HEK293 (cell line): Measurements from ENCODE around the gene USP13.

Source experiments
- CTCF ChIA-PET: fragments of 350-600 bp; formaldehyde crosslinking; extraction: SDS; loops from one replicate; lab custom pipeline; 2021; ENCODE audit warnings: antibody characterized with exemption; lab: Yijun Ruan, JAX
- POLR2A ChIA-PET: fragments of 300-600 bp; formaldehyde crosslinking; extraction: SDS; loops from one replicate; lab custom pipeline; 2020; ENCODE audit warnings: antibody characterized with exemption, inconsistent platforms; lab: Yijun Ruan, JAX
- H3K27ac ChIP-seq: fragments of 200-500 bp; sonication (Bioruptor generic); 2 replicates; pipeline ENCODE4 v1.5.1; 2014; ENCODE audit warnings: low read depth, low read length, control low read depth, inconsistent platforms; ENCODE audit errors: extremely low read depth
- H3K36me3 ChIP-seq, 2 experiments: fragments of 200-500 bp in 1 of 2; sonication (Bioruptor generic) in 1 of 2; 1 replicate in 1 of 2; 2 replicates in 1 of 2; pipeline ENCODE4 v1.5.1; 2014 to 2017; ENCODE audit warnings: inconsistent platforms in 2 of 2, low read length in 2 of 2; ENCODE audit not compliant: control insufficient read depth in 2 of 2, insufficient read depth in 1 of 2
- H3K4me1 ChIP-seq: fragments of 200-500 bp; sonication (Bioruptor generic); 2 replicates; pipeline ENCODE4 v1.5.1; 2014; ENCODE audit warnings: mild to moderate bottlenecking, low read length, inconsistent platforms; ENCODE audit not compliant: control insufficient read depth, insufficient read depth
- H3K4me3 ChIP-seq: 2 replicates; pipeline ENCODE4 v1.5.1; 2011; ENCODE audit warnings: low read depth, mild to moderate bottlenecking, control low read depth, low read length, moderate library complexity
- H3K9me3 ChIP-seq: fragments of 200-500 bp; sonication (Bioruptor generic); 2 replicates; pipeline ENCODE4 v1.5.1; 2014; ENCODE audit warnings: low read depth, low read length, inconsistent platforms; ENCODE audit not compliant: control insufficient read depth, insufficient read depth
- EGR2 ChIP-seq: fragments of 450-650 bp; formaldehyde crosslinking; IDR thresholded peaks from 2 replicates; pipeline ENCODE4 v1.5.1; 2016; ENCODE audit warnings: low read depth, missing biosample characterization, missing genetic modification characterization
- KLF7 ChIP-seq: fragments of 450-650 bp; formaldehyde crosslinking; IDR thresholded peaks from 2 replicates; pipeline ENCODE4 v1.5.1; 2016; ENCODE audit warnings: missing biosample characterization, missing genetic modification characterization, borderline replicate concordance
- YY1 ChIP-seq: fragments of 450-650 bp; formaldehyde crosslinking; IDR thresholded peaks from 2 replicates; pipeline ENCODE4 v1.5.1; 2018; ENCODE audit warnings: missing biosample characterization, missing genetic modification characterization
- ZBTB20 ChIP-seq: fragments of 450-650 bp; formaldehyde crosslinking; IDR thresholded peaks from 2 replicates; pipeline ENCODE4 v1.5.1; 2016; ENCODE audit warnings: missing biosample characterization, missing genetic modification characterization
- ZFP37 ChIP-seq: fragments of 450-650 bp; formaldehyde crosslinking; IDR thresholded peaks from 2 replicates; pipeline ENCODE4 v1.5.1; 2016; ENCODE audit warnings: missing biosample characterization, missing genetic modification characterization
- ZIC2 ChIP-seq: fragments of 450-650 bp; formaldehyde crosslinking; IDR thresholded peaks from 2 replicates; pipeline ENCODE4 v1.5.1; 2016; ENCODE audit warnings: missing biosample characterization, missing genetic modification characterization
- ZNF10 ChIP-seq: fragments of 450-650 bp; formaldehyde crosslinking; IDR thresholded peaks from 2 replicates; pipeline ENCODE4 v1.5.1; 2017; ENCODE audit warnings: missing biosample characterization, missing genetic modification characterization
- ZNF175 ChIP-seq: fragments of 450-650 bp; formaldehyde crosslinking; IDR thresholded peaks from 2 replicates; pipeline ENCODE4 v1.5.1; 2016; ENCODE audit warnings: missing biosample characterization, missing genetic modification characterization
- ZNF394 ChIP-seq: fragments of 450-650 bp; formaldehyde crosslinking; IDR thresholded peaks from 2 replicates; pipeline ENCODE4 v1.5.1; 2016; ENCODE audit warnings: missing biosample characterization, missing genetic modification characterization, mild to moderate bottlenecking, moderate library complexity, borderline replicate concordance
- ZNF404 ChIP-seq: fragments of 450-650 bp; formaldehyde crosslinking; IDR thresholded peaks from 2 replicates; pipeline ENCODE4 v1.5.1; 2017; ENCODE audit warnings: missing biosample characterization, missing genetic modification characterization
- ZNF664 ChIP-seq: fragments of 450-650 bp; formaldehyde crosslinking; IDR thresholded peaks from 2 replicates; pipeline ENCODE4 v1.5.1; 2016; ENCODE audit warnings: missing biosample characterization, missing genetic modification characterization
- ZNF747 ChIP-seq: fragments of 450-650 bp; formaldehyde crosslinking; IDR thresholded peaks from 2 replicates; pipeline ENCODE4 v1.5.1; 2016; ENCODE audit warnings: missing biosample characterization, missing genetic modification characterization
- ZNF776 ChIP-seq: fragments of 450-650 bp; formaldehyde crosslinking; IDR thresholded peaks from 2 replicates; pipeline ENCODE4 v1.5.0; 2017; ENCODE audit warnings: missing biosample characterization, missing genetic modification characterization, borderline replicate concordance
- TF ChIP-seq, protein P1 (sequence below): fragments of 450-650 bp; formaldehyde crosslinking; IDR thresholded peaks from 2 replicates; pipeline ENCODE4 v1.5.1; 2017; ENCODE audit warnings: missing biosample characterization, missing genetic modification characterization
- TF ChIP-seq, protein P2 (sequence below): fragments of 450-650 bp; formaldehyde crosslinking; IDR thresholded peaks from 2 replicates; pipeline ENCODE4 v1.5.1; 2016; ENCODE audit warnings: missing biosample characterization, missing genetic modification characterization, borderline replicate concordance
- TF ChIP-seq, protein P3 (sequence below): fragments of 450-650 bp; formaldehyde crosslinking; IDR thresholded peaks from 2 replicates; pipeline ENCODE4 v1.5.1; 2016; ENCODE audit warnings: missing biosample characterization, missing genetic modification characterization
- TF ChIP-seq, protein P4 (sequence below): fragments of 450-650 bp; formaldehyde crosslinking; IDR thresholded peaks from 2 replicates; pipeline ENCODE4 v1.5.1; 2016; ENCODE audit warnings: missing biosample characterization, missing genetic modification characterization
- TF ChIP-seq, protein P5 (sequence below): fragments of 450-650 bp; formaldehyde crosslinking; optimal IDR thresholded peaks from 2 replicates; pipeline ENCODE3; 2016; ENCODE audit warnings: missing biosample characterization, mild to moderate bottlenecking, missing genetic modification characterization

USP13 gene

DNA sequence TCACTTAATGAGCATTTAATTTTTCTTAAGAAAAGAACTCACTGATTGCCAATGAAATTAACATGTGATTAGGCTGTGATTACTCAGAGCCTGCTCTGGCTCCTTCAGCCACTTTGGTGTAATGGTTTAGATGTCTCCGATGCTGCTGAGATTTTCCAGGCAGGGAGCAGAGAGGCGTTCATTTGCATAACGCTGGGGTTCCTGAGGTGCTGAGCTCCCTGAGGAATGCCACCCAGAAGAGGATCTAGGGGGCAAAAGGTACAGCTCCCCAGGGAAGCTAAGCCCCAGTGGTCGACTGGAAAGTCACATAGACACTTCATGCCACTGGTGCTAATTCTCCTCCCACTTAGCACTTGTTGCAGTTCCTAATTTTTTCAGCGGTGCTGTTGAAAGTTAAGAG is 119.5 kb downstream of the USP13 start:
- ChIA-PET POLR2A (no interaction called here), CTCF (interaction anchor here (0.6 to 1.0 kb wide), 2 partner anchors 11 to 253 kb away, joined by 3 read pairs; no protein-coding TSS in a partner anchor)
- H3K36me3 ChIP-seq = peaks cover 0 to 27% of the 10 kb centered on the region in 2 experiments; a peak in 1 of 3 replicates
- TF ChIP-seq ZNF394 (tag by site-specific recombination) (no peak), ZNF747 (no peak), YY1 (tag by site-specific recombination) (no peak), ZBTB20 (no peak)
- TF ChIP-seq, protein P1, sequence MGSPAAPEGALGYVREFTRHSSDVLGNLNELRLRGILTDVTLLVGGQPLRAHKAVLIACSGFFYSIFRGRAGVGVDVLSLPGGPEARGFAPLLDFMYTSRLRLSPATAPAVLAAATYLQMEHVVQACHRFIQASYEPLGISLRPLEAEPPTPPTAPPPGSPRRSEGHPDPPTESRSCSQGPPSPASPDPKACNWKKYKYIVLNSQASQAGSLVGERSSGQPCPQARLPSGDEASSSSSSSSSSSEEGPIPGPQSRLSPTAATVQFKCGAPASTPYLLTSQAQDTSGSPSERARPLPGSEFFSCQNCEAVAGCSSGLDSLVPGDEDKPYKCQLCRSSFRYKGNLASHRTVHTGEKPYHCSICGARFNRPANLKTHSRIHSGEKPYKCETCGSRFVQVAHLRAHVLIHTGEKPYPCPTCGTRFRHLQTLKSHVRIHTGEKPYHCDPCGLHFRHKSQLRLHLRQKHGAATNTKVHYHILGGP (tag by site-specific recombination) = no peak
- no peaks in the 10 kb centered on the region for H3K9me3 ChIP-seq
- no peak overlapping the region for H3K27ac ChIP-seq
- H3K4me3 ChIP-seq = no peak overlapping the region
- no peaks in the 10 kb centered on the region for H3K4me1 ChIP-seq

DNA sequence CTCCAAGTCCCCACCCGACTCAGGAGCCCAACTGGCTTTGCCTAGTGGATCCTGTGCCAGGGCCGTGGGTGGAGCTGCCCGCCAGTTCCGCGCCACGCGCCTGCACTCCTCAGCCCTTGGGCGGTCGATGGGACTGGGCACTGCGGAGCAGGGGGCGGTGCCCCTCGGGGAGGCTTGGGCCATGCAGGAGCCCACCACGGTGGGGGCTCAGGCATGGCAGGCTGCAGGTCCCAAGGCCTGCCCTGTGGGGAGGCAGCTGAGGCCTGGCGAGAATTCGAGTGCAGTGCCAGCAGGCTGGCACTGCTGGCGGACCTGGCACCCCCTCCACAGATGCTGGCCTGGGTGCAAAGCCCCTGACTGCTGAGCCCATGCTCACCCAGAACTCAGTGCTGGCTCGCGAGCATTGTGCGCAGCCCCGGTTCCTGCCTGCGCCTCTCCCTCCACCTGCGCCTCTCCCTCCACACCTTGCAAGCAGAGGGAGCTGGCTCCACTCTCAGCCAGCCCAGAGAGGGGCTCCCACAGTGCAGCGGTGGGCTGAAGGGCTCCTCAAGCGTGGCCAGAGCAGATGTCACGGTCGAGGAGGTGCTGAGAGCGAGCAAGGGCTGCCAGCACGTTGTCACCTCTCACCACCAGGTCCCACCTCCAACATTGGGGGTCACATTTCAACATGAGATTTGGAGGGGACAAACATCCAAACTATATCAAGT is 122.7 kb downstream of the USP13 start:
- ChIA-PET CTCF (interaction anchor here (1.2 kb wide), 1 partner anchor 8 kb away, joined by 4 read pairs; no protein-coding TSS in a partner anchor), POLR2A (no interaction called here)
- TF ChIP-seq ZNF776 (tag by site-specific recombination) = no peak
- TF ChIP-seq ZNF404 (tag by site-specific recombination) = no peak
- TF ChIP-seq, protein P2, sequence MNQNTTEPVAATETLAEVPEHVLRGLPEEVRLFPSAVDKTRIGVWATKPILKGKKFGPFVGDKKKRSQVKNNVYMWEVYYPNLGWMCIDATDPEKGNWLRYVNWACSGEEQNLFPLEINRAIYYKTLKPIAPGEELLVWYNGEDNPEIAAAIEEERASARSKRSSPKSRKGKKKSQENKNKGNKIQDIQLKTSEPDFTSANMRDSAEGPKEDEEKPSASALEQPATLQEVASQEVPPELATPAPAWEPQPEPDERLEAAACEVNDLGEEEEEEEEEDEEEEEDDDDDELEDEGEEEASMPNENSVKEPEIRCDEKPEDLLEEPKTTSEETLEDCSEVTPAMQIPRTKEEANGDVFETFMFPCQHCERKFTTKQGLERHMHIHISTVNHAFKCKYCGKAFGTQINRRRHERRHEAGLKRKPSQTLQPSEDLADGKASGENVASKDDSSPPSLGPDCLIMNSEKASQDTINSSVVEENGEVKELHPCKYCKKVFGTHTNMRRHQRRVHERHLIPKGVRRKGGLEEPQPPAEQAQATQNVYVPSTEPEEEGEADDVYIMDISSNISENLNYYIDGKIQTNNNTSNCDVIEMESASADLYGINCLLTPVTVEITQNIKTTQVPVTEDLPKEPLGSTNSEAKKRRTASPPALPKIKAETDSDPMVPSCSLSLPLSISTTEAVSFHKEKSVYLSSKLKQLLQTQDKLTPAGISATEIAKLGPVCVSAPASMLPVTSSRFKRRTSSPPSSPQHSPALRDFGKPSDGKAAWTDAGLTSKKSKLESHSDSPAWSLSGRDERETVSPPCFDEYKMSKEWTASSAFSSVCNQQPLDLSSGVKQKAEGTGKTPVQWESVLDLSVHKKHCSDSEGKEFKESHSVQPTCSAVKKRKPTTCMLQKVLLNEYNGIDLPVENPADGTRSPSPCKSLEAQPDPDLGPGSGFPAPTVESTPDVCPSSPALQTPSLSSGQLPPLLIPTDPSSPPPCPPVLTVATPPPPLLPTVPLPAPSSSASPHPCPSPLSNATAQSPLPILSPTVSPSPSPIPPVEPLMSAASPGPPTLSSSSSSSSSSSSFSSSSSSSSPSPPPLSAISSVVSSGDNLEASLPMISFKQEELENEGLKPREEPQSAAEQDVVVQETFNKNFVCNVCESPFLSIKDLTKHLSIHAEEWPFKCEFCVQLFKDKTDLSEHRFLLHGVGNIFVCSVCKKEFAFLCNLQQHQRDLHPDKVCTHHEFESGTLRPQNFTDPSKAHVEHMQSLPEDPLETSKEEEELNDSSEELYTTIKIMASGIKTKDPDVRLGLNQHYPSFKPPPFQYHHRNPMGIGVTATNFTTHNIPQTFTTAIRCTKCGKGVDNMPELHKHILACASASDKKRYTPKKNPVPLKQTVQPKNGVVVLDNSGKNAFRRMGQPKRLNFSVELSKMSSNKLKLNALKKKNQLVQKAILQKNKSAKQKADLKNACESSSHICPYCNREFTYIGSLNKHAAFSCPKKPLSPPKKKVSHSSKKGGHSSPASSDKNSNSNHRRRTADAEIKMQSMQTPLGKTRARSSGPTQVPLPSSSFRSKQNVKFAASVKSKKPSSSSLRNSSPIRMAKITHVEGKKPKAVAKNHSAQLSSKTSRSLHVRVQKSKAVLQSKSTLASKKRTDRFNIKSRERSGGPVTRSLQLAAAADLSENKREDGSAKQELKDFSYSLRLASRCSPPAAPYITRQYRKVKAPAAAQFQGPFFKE (tag by site-specific recombination) = no peak
- no peak for TF ChIP-seq ZNF10 (tag by site-specific recombination)
- TF ChIP-seq, protein P3, sequence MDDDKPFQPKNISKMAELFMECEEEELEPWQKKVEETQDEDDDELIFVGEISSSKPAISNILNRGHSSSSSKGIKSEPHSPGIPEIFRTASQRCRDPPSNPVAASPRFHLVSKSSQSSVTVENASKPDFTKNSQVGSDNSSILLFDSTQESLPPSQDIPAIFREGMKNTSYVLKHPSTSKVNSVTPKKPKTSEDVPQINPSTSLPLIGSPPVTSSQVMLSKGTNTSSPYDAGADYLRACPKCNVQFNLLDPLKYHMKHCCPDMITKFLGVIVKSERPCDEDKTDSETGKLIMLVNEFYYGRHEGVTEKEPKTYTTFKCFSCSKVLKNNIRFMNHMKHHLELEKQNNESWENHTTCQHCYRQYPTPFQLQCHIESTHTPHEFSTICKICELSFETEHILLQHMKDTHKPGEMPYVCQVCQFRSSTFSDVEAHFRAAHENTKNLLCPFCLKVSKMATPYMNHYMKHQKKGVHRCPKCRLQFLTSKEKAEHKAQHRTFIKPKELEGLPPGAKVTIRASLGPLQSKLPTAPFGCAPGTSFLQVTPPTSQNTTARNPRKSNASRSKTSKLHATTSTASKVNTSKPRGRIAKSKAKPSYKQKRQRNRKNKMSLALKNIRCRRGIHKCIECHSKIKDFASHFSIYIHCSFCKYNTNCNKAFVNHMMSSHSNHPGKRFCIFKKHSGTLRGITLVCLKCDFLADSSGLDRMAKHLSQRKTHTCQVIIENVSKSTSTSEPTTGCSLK (tag by site-specific recombination) = no peak
- TF ChIP-seq ZIC2 (tag by site-specific recombination) = no peak
- no peak for TF ChIP-seq ZNF664 (tag by site-specific recombination)
- TF ChIP-seq EGR2 (tag by site-specific recombination) = no peak
- no peak for TF ChIP-seq KLF7
- TF ChIP-seq ZFP37 (tag by site-specific recombination) = no peak
- TF ChIP-seq, protein P4, sequence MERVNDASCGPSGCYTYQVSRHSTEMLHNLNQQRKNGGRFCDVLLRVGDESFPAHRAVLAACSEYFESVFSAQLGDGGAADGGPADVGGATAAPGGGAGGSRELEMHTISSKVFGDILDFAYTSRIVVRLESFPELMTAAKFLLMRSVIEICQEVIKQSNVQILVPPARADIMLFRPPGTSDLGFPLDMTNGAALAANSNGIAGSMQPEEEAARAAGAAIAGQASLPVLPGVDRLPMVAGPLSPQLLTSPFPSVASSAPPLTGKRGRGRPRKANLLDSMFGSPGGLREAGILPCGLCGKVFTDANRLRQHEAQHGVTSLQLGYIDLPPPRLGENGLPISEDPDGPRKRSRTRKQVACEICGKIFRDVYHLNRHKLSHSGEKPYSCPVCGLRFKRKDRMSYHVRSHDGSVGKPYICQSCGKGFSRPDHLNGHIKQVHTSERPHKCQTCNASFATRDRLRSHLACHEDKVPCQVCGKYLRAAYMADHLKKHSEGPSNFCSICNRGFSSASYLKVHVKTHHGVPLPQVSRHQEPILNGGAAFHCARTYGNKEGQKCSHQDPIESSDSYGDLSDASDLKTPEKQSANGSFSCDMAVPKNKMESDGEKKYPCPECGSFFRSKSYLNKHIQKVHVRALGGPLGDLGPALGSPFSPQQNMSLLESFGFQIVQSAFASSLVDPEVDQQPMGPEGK = no peak
- no peak for TF ChIP-seq ZNF175 (tag by site-specific recombination)
- TF ChIP-seq, protein P5, sequence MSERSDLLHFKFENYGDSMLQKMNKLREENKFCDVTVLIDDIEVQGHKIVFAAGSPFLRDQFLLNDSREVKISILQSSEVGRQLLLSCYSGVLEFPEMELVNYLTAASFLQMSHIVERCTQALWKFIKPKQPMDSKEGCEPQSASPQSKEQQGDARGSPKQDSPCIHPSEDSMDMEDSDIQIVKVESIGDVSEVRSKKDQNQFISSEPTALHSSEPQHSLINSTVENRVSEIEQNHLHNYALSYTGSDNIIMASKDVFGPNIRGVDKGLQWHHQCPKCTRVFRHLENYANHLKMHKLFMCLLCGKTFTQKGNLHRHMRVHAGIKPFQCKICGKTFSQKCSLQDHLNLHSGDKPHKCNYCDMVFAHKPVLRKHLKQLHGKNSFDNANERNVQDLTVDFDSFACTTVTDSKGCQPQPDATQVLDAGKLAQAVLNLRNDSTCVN (tag by site-specific recombination) = no peak

More for the DNA sequence above, 122.7 kb downstream of the USP13 start:
- no peaks in the 10 kb centered on the region for H3K9me3 ChIP-seq
- H3K27ac ChIP-seq = no peak overlapping the region
- H3K36me3 ChIP-seq = peaks cover 0 to 25% of the 10 kb centered on the region in 2 experiments; a peak in 1 of 3 replicates
- no peaks in the 10 kb centered on the region for H3K4me1 ChIP-seq
- H3K4me3 ChIP-seq = no peak overlapping the region
